ENCODE measurements around the gene CCND2. TPM values are rescaled to one million over a fixed set of nuclear protein-coding genes. Genes with fewer than 3 reads are reported as not detected.

The CCND2 gene
- total and polyA plus RNA-seq, 9 of the 15 experiments (the other 6 are each of a cell fraction or from before 2014, with no cell fraction given) = 13.6 to 99.3 (median 39.6) TPM

DNA sequence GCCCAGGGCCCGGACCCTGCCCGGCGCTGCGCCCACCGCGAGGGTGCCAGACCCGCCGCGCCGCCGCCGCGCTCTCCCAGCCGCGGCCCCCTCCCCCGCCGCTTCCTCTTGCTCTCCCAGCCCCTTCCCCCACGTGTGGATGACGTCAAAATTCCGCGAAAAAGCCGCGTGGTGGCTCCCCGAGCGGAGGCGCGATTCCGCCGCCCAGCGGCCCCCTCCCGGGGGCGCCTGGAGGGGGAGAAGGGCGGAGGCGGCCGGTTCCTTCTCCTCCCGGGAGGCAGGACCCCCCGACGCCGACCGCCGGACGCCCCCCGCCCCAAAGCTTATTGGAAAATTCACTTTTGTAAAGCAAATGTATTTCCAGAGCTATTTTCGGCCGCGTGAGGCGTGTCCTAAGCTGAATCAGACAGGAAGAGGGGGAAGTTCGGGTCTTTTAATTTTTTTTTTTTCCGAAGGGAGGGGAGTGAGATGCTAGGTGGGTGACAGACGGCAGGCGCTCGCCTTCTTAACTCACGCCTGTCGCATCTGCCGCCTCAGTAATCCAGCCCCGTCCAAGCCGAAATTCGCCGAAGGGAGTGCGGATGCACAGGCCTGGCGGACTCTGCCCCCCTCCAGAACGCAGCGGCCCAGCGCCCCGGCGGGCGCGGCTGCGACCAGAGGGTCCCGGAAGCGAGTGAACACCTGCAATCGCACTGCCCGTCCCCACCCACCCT lies 4.1 kb upstream of the CCND2 start (continued):
- TF ChIP-seq BRD4 (IDR thresholded peaks at IDR 0.05) (no peak), MAZ (CRISPR knock-in tag; conservative IDR thresholded peaks at IDR 0.05 in 1 of 2, IDR thresholded peaks at IDR 0.05 in 1 of 2) (peak; percentile 63 to 81), ZNF766 (CRISPR knock-in tag; conservative IDR thresholded peaks at IDR 0.05) (no peak), ZNF347 (CRISPR knock-in tag; IDR thresholded peaks at IDR 0.05; ENCODE audit: low read depth) (no peak), ATF7 (IDR thresholded peaks at IDR 0.05) (peak; percentile 70), HNRNPH1 (optimal IDR thresholded peaks at IDR 0.05; ENCODE audit: low read depth, low read length) (no peak), KAT8 (IDR thresholded peaks at IDR 0.05; ENCODE audit: low read depth) (no peak), SIN3A (IDR thresholded peaks at IDR 0.05; ENCODE audit: borderline replicate concordance in 2 of 2, control insufficient read depth in 1 of 2, low read depth in 2 of 2, low read length in 2 of 2) (peak; percentile 76 to 94; a peak in 3 of 4 replicates)
- TF ChIP-seq, protein P1, sequence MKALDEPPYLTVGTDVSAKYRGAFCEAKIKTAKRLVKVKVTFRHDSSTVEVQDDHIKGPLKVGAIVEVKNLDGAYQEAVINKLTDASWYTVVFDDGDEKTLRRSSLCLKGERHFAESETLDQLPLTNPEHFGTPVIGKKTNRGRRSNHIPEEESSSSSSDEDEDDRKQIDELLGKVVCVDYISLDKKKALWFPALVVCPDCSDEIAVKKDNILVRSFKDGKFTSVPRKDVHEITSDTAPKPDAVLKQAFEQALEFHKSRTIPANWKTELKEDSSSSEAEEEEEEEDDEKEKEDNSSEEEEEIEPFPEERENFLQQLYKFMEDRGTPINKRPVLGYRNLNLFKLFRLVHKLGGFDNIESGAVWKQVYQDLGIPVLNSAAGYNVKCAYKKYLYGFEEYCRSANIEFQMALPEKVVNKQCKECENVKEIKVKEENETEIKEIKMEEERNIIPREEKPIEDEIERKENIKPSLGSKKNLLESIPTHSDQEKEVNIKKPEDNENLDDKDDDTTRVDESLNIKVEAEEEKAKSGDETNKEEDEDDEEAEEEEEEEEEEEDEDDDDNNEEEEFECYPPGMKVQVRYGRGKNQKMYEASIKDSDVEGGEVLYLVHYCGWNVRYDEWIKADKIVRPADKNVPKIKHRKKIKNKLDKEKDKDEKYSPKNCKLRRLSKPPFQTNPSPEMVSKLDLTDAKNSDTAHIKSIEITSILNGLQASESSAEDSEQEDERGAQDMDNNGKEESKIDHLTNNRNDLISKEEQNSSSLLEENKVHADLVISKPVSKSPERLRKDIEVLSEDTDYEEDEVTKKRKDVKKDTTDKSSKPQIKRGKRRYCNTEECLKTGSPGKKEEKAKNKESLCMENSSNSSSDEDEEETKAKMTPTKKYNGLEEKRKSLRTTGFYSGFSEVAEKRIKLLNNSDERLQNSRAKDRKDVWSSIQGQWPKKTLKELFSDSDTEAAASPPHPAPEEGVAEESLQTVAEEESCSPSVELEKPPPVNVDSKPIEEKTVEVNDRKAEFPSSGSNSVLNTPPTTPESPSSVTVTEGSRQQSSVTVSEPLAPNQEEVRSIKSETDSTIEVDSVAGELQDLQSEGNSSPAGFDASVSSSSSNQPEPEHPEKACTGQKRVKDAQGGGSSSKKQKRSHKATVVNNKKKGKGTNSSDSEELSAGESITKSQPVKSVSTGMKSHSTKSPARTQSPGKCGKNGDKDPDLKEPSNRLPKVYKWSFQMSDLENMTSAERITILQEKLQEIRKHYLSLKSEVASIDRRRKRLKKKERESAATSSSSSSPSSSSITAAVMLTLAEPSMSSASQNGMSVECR (CRISPR knock-in tag; IDR thresholded peaks at IDR 0.05) = peak; percentile 46; the same call in 1 of the 2 replicates
- TF ChIP-seq, protein P2, sequence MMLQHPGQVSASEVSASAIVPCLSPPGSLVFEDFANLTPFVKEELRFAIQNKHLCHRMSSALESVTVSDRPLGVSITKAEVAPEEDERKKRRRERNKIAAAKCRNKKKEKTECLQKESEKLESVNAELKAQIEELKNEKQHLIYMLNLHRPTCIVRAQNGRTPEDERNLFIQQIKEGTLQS (IDR thresholded peaks at IDR 0.05) = 0 out of 2 replicates have a peak, but pooled peaks have one; percentile 21
- TF ChIP-seq, protein P2 (CRISPR knock-in tag; conservative IDR thresholded peaks at IDR 0.05) = no peak

Measured in K562 (cell line).